Measurements from ENCODE around the gene PLA2R1.

The PLA2R1 gene

DNA sequence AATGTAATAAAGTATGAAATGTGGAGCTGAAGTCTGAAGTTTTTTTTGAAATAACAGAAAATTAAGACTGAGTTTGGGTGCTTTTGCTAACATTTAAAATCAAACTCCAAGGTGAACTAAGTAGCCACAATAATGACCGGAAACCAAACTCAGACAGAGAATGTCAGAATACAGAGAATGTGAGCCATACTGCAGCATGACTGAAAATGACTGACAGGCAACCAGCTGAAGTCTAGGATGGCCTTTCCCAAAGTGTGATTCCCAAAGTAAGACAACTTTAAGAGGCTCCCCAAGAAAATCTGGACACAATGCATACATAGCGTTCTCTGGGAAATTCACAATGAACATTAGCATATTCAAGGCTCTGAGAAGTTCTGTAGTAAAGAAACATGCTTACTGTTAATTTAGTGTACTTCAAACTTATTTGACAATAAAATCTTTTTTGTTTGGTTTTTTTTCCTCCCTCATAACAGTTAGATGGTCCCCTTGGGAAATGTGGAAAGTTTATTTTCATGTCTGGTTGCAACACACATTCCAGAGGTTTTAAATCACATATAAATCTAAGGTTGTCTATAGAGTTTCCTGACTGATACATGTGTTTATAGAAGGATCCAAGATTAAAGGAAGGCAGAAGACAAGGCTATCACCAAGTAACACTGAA, 28.6 kb downstream of the PLA2R1 start:
- Histone ChIP-seq H3K9me2 (replicated peaks; ENCODE audit: control insufficient read depth, low read length) (no peaks in the 10 kb centered on the region), H3K4me2 (ENCODE audit: low read length) (no peak overlapping the region), H4K20me1 (ENCODE audit: control insufficient read depth, insufficient read depth, low read depth, low read length) (no peaks in the 10 kb centered on the region), H3K27me3 (ENCODE audit: control insufficient read depth, low read length) (0 out of 2 replicates have a peak, but pooled peaks cover 2% of the 10 kb centered on the region), H3K9me3 (ENCODE audit: control insufficient read depth, insufficient read depth, low read length) (no peaks in the 10 kb centered on the region), H3K4me1 (ENCODE audit: control insufficient read depth, low read length) (no peaks in the 10 kb centered on the region), H3K4me3 (ENCODE audit: low read length) (no peak overlapping the region), H3F3A (ENCODE audit: control insufficient read depth, insufficient read depth) (no peaks in the 10 kb centered on the region), H3K27ac (ENCODE audit: low read depth, low read length) (no peak overlapping the region), H3K79me2 (ENCODE audit: control insufficient read depth, low read length) (no peaks in the 10 kb centered on the region), H3K36me3 (ENCODE audit: control insufficient read depth, low read length) (no peaks in the 10 kb centered on the region)
- TF ChIP-seq, protein P1, sequence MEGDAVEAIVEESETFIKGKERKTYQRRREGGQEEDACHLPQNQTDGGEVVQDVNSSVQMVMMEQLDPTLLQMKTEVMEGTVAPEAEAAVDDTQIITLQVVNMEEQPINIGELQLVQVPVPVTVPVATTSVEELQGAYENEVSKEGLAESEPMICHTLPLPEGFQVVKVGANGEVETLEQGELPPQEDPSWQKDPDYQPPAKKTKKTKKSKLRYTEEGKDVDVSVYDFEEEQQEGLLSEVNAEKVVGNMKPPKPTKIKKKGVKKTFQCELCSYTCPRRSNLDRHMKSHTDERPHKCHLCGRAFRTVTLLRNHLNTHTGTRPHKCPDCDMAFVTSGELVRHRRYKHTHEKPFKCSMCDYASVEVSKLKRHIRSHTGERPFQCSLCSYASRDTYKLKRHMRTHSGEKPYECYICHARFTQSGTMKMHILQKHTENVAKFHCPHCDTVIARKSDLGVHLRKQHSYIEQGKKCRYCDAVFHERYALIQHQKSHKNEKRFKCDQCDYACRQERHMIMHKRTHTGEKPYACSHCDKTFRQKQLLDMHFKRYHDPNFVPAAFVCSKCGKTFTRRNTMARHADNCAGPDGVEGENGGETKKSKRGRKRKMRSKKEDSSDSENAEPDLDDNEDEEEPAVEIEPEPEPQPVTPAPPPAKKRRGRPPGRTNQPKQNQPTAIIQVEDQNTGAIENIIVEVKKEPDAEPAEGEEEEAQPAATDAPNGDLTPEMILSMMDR (IDR thresholded peaks at IDR 0.05; ENCODE audit: low read depth, low read length, poor library complexity, severe bottlenecking) = no peak
- no peak for TF ChIP-seq EZH2phosphoT487 (IDR thresholded peaks at IDR 0.05; ENCODE audit: borderline replicate concordance, low read length)

DNA sequence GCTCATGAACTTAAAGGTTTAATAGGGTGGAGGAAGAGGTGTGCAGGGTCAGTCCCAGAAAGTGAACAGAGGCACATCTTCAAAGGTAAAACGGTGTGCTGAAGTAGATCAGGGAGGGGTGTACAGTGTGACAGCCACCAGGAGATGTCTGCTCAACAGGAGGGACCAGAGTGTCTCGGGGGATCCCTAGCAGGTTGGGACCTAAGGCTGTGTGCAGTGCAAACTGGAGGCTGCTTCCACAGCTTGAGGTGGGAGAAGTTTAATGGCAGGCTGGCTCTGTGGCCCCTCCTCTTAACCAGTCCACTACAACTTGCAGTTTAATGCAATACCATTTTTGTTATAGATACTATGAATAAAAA, 33.2 kb downstream of the PLA2R1 start:
- H3K4me1 ChIP-seq (ENCODE audit: control insufficient read depth, low read length) = no peaks in the 10 kb centered on the region
- H4K20me1 ChIP-seq (ENCODE audit: control insufficient read depth, insufficient read depth, low read depth, low read length) = no peaks in the 10 kb centered on the region
- H3K36me3 ChIP-seq (ENCODE audit: control insufficient read depth, low read length) = no peaks in the 10 kb centered on the region
- no peak overlapping the region for H3K4me3 ChIP-seq (ENCODE audit: low read length)
- H3K9me2 ChIP-seq (replicated peaks; ENCODE audit: control insufficient read depth, low read length) = no peaks in the 10 kb centered on the region
- H3K9me3 ChIP-seq (ENCODE audit: control insufficient read depth, insufficient read depth, low read length) = no peaks in the 10 kb centered on the region
- H3K4me2 ChIP-seq (ENCODE audit: low read length) = no peak overlapping the region
- no peaks in the 10 kb centered on the region for H3K79me2 ChIP-seq (ENCODE audit: control insufficient read depth, low read length)
- TF ChIP-seq, protein P1 (IDR thresholded peaks at IDR 0.05; ENCODE audit: low read depth, low read length, poor library complexity, severe bottlenecking) = no peak
- no peak for TF ChIP-seq EZH2phosphoT487 (IDR thresholded peaks at IDR 0.05; ENCODE audit: borderline replicate concordance, low read length)
- 0 out of 2 replicates have a peak, but pooled peaks cover 5% of the 10 kb centered on the region for H3K27me3 ChIP-seq (ENCODE audit: control insufficient read depth, low read length)
- no peak overlapping the region for H3K27ac ChIP-seq (ENCODE audit: low read depth, low read length)
- no peaks in the 10 kb centered on the region for H3F3A ChIP-seq (ENCODE audit: control insufficient read depth, insufficient read depth)

DNA sequence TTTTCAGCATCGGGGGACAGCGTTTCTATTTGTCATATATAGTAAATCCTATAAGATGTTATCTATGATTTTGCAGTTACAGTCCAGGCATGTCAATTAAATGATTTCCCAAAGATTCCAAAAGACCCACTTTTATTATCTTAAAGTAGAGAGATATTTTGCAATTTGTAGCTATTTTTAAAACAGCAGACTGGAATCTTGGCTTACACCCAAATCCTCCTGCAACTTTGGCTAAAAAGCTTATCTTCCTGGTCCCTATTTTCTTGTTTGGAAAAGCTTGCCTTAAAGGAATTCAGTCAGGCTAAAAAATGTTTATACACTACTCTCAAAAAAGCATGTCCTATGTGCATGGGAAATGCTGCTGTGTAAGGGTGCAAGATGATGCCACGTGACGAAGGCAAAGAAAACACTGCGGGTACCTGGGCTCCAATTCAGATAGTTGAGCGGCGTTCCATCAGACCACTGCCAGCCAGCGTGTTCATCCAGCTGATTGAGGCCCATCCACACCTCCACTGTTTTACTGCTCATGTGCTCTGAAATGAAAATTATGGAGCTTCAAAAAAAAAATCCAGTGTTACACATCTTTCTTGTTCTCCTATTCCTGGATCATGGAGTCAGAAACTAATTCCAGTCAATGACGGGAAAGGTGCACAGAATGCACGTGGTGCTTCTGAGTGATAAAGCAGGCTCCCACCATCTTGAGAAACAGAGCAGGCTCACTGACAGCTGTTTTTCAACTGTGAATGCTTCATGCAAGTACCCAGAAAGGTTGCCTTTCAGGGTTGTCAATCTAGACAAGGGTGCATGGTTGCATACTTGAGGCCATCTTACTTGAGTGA, 33.8 kb downstream of the PLA2R1 start:
- H3K79me2 ChIP-seq (ENCODE audit: control insufficient read depth, low read length) = no peaks in the 10 kb centered on the region

More for the DNA sequence above, 33.8 kb downstream of the PLA2R1 start:
- Histone ChIP-seq H4K20me1 (ENCODE audit: control insufficient read depth, insufficient read depth, low read depth, low read length) (no peaks in the 10 kb centered on the region), H3K27ac (ENCODE audit: low read depth, low read length) (no peak overlapping the region), H3K4me1 (ENCODE audit: control insufficient read depth, low read length) (no peaks in the 10 kb centered on the region), H3K27me3 (ENCODE audit: control insufficient read depth, low read length) (0 out of 2 replicates have a peak, but pooled peaks cover 5% of the 10 kb centered on the region), H3F3A (ENCODE audit: control insufficient read depth, insufficient read depth) (no peaks in the 10 kb centered on the region), H3K4me3 (ENCODE audit: low read length) (no peak overlapping the region), H3K36me3 (ENCODE audit: control insufficient read depth, low read length) (no peaks in the 10 kb centered on the region), H3K4me2 (ENCODE audit: low read length) (no peak overlapping the region), H3K9me3 (ENCODE audit: control insufficient read depth, insufficient read depth, low read length) (no peaks in the 10 kb centered on the region), H3K9me2 (replicated peaks; ENCODE audit: control insufficient read depth, low read length) (no peaks in the 10 kb centered on the region)
- no peak for TF ChIP-seq EZH2phosphoT487 (IDR thresholded peaks at IDR 0.05; ENCODE audit: borderline replicate concordance, low read length)
- TF ChIP-seq, protein P1 (IDR thresholded peaks at IDR 0.05; ENCODE audit: low read depth, low read length, poor library complexity, severe bottlenecking) = no peak
